ENCODE results near the gene USP7. TPM values are rescaled to one million over a fixed set of nuclear protein-coding genes. Genes with fewer than 3 reads are reported as not detected.

USP7 gene
- total RNA-seq, 2 experiments from 2014 or later = 155 to 163 TPM

DNA sequence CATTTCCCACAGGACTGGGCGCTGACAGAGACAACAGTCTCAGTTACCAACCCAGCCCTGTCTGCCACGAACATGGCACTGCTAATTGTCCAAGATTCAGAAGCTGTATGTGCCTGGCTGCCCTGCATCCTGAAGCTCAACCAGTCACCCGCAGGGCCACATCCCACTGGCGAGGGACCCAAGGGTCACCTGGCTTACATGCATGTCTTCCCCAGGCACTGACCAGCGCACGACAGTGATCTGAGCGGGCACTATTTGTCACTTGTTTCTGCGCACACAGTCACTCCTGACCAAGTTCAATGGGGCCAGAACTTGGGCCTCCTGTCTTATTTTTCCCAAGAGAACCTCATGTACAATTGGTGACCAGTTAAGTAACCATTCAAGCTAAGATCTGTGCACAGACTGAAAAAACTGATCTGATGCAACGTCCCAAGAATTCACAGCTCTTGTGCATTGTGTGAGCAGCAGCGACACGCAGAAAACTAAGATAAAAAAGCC, 13.1 kb downstream of the USP7 start:
- intact Hi-C loops (cut with micrococcal nuclease) = no loop called here
- no peaks in the 10 kb centered on the region for H3K9me3 Mint-ChIP-seq
- no peak for DNase-seq
- no peak for ATAC-seq
- TF ChIP-seq, protein P1, sequence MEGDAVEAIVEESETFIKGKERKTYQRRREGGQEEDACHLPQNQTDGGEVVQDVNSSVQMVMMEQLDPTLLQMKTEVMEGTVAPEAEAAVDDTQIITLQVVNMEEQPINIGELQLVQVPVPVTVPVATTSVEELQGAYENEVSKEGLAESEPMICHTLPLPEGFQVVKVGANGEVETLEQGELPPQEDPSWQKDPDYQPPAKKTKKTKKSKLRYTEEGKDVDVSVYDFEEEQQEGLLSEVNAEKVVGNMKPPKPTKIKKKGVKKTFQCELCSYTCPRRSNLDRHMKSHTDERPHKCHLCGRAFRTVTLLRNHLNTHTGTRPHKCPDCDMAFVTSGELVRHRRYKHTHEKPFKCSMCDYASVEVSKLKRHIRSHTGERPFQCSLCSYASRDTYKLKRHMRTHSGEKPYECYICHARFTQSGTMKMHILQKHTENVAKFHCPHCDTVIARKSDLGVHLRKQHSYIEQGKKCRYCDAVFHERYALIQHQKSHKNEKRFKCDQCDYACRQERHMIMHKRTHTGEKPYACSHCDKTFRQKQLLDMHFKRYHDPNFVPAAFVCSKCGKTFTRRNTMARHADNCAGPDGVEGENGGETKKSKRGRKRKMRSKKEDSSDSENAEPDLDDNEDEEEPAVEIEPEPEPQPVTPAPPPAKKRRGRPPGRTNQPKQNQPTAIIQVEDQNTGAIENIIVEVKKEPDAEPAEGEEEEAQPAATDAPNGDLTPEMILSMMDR (IDR thresholded peaks at IDR 0.05) = no peak
- ChIA-PET CTCF (interaction anchor here (1.0 to 8.5 kb wide), 3 partner anchors 8 to 14 kb away, joined by 3 to 72 read pairs (median 3); no protein-coding TSS in a partner anchor), POLR2A (interaction anchor here (0.6 to 2.1 kb wide), 7 partner anchors 9 to 156 kb away, joined by 3 to 8 read pairs (median 4); no protein-coding TSS in a partner anchor)
- no peak overlapping the region for H3K4me3 Mint-ChIP-seq
- H3K4me1 Mint-ChIP-seq (ENCODE audit: low read depth) = peaks cover 86% of the 10 kb centered on the region
- peaks cover 6% of the 10 kb centered on the region for H3K36me3 Mint-ChIP-seq (ENCODE audit: low read depth)
- H3K27me3 Mint-ChIP-seq = no peaks in the 10 kb centered on the region
- H3K27ac Mint-ChIP-seq = no peak overlapping the region

DNA sequence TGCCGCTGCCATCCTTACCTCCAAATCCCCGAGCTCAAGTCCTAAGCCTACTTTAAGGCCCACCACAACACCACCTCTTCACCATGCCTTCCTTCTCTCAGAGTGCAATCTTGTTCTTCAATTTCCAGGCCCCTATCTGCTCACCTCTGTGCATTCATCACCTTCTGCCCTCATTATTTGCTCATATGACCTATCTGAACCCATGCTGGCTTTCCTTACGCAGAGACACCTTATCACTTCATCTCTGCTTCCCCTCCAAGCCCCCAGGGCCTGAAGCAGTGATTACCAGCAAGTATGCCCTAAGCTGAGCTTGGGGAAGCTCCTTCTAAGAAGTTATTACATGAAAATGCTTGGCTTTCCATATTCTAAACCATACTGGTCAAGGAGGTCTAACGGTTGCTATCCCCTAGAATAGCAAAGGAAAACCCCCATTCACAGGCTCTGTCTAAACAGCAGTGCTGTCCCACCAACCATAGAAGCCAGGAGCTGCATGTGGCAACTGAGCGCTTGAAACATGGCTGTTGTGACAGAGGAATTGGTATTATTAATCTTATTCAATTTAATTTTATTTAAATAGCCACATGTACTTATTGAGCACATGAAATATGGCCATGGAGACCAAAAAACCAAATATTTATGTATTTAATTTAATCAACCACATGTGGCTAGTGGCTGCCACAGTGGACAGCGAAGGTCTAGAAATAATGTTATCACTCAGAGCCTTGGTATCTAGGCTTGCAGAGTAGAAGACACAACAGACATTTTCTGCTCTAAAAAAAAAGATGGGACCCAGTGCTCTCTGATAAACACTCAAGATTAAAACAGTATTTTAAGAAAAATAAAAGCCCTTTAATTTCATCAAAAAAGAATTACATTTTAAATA, 13.9 kb downstream of the USP7 start:
- peak overlapping the region; percentile 56 for H3K27ac Mint-ChIP-seq
- TF ChIP-seq, protein P1 (IDR thresholded peaks at IDR 0.05) = no peak
- peak; percentile 23 for ATAC-seq
- POLR2A ChIA-PET = interaction anchor here (0.6 to 2.1 kb wide), 4 partner anchors 9 to 157 kb away, joined by 3 to 8 read pairs (median 3); no protein-coding TSS in a partner anchor
- H3K36me3 Mint-ChIP-seq (ENCODE audit: low read depth) = peaks cover 4% of the 10 kb centered on the region
- no peak for DNase-seq
- no peaks in the 10 kb centered on the region for H3K27me3 Mint-ChIP-seq
- intact Hi-C loops (cut with micrococcal nuclease) = no loop called here
- CTCF ChIA-PET = interaction anchor here (1.0 to 8.5 kb wide), 3 partner anchors 10 to 59 kb away, joined by 3 to 72 read pairs (median 11); no protein-coding TSS in a partner anchor
- peak overlapping the region; percentile 5 for H3K4me3 Mint-ChIP-seq
- no peaks in the 10 kb centered on the region for H3K9me3 Mint-ChIP-seq
- H3K4me1 Mint-ChIP-seq (ENCODE audit: low read depth) = peaks cover 89% of the 10 kb centered on the region

DNA sequence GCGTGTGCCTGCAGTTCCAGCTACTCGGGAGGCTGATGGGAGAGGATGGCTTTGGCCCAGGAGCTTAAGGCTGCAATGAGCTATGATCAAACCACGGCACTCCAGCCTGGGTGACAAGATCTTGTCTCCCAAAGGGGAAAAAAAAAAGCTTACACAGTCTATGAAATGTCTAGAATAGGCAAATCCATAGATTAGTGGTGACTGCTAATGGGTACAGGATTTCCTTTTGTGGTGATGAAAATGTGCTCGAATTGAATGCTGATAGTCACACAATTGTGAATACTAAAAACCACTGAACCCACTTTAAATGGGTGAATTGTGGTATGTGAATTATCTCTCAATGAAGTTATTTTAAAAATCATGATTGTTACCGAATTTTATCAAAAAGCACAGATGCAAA, 14.9 kb downstream of the USP7 start:
- intact Hi-C loops (cut with micrococcal nuclease) = no loop called here
- CTCF ChIA-PET = interaction anchor here (1.3 to 8.5 kb wide), 4 partner anchors 7 to 60 kb away, joined by 3 to 72 read pairs (median 7); no protein-coding TSS in a partner anchor
- Mint-ChIP-seq H3K36me3 (ENCODE audit: low read depth) (peaks cover 7% of the 10 kb centered on the region), H3K9me3 (no peaks in the 10 kb centered on the region), H3K27ac (peak overlapping the region; percentile 56), H3K4me1 (ENCODE audit: low read depth) (peaks cover 91% of the 10 kb centered on the region), H3K27me3 (no peaks in the 10 kb centered on the region), H3K4me3 (no peak overlapping the region)
- DNase-seq = no peak
- no peak for ATAC-seq
- TF ChIP-seq, protein P1 (IDR thresholded peaks at IDR 0.05) = no peak
- POLR2A ChIA-PET = interaction anchor here (0.9 to 1.3 kb wide), 2 partner anchors 12 to 17 kb away, joined by 3 to 4 read pairs; no protein-coding TSS in a partner anchor

DNA sequence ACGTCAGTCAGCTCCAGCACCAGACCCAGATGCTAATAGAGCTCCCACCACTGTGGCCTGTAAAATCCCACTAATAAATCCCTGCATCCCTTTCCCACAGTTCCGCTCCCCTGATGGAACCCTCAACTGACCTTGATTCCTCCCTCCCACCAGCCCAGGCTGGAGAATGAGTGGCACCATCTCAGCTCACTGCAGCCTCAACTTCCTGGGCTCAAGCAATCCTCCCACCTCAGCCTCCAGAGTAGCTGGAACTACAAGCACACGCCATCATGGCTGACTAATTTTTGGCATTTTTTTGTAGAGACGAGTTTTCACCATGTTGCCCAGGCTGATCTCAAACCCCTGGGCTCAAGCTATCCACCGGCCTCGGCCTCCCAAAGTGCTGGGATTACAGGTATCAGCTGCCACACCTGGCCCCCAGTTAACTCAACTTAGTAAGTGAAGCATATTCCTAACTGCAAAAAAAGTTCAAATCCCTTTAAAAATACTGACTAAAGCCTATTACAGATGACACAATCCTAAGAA, 15.6 kb downstream of the USP7 start:
- H3K9me3 Mint-ChIP-seq = no peaks in the 10 kb centered on the region
- CTCF ChIA-PET = interaction anchor here (0.7 to 8.5 kb wide), 6 partner anchors 8 to 190 kb away, joined by 3 to 72 read pairs (median 4); no protein-coding TSS in a partner anchor
- no peak overlapping the region for H3K4me3 Mint-ChIP-seq
- intact Hi-C loops (cut with micrococcal nuclease) = no loop called here
- peaks cover 4% of the 10 kb centered on the region for H3K36me3 Mint-ChIP-seq (ENCODE audit: low read depth)
- no peaks in the 10 kb centered on the region for H3K27me3 Mint-ChIP-seq
- POLR2A ChIA-PET = interaction anchor here (0.6 to 1.3 kb wide), 6 partner anchors 8 to 80 kb away, joined by 3 to 4 read pairs (median 4); no protein-coding TSS in a partner anchor
- DNase-seq (no peak), ATAC-seq (no peak)
- H3K27ac Mint-ChIP-seq = peak overlapping the region; percentile 46
- TF ChIP-seq, protein P1 (IDR thresholded peaks at IDR 0.05) = no peak
- peaks cover 95% of the 10 kb centered on the region for H3K4me1 Mint-ChIP-seq (ENCODE audit: low read depth)

Measured in activated CD8-positive, alpha-beta T cell treated with anti-CD3 and anti-CD28 coated beads for 36 hours (primary cell).